Measurements from ENCODE around the gene SLC9A4. TPM values are rescaled to one million over a fixed set of nuclear protein-coding genes. Genes with fewer than 3 reads are reported as not detected.

Gene SLC9A4
- polyA plus RNA-seq, 1 donor from 2014 or later = 0.15 TPM

DNA sequence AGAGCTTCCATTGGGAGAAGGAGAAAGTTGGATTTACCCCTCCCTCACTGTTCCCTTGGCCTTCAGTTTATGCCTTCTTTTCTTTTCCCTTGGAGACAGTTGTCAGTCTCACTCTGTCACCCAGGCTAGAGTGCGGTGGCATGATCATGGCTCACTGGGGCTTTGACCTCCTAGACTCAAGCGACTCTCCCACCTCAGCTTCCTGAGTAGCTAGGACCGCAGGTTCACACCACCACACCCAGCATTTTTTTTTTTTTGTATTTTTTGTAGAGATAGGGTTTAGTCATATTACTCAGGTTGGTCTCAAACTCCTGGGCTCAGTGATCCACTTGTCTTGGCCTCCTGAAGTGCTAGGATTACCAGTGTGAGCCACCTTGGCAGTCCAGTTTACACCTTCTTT, 49.9 kb downstream of the SLC9A4 start:
- H3K36me3 ChIP-seq (ENCODE audit: insufficient read depth, low read length) = no peaks in the 10 kb centered on the region
- no peaks in the 10 kb centered on the region for H3F3A ChIP-seq (ENCODE audit: insufficient read depth, low read length, poor library complexity, severe bottlenecking)
- no peaks in the 10 kb centered on the region for H3K9me2 ChIP-seq (ENCODE audit: insufficient read depth, low read length)
- TF ChIP-seq RAD21 (conservative IDR thresholded peaks at IDR 0.05) (no peak), POLR2AphosphoS5 (IDR thresholded peaks at IDR 0.05) (no peak), MXI1 (conservative IDR thresholded peaks at IDR 0.05; ENCODE audit: poor library complexity, severe bottlenecking) (no peak), SMC3 (conservative IDR thresholded peaks at IDR 0.05; ENCODE audit: poor library complexity) (no peak), TAF1 (IDR thresholded peaks at IDR 0.05; ENCODE audit: low read depth) (no peak), EZH2 (IDR thresholded peaks at IDR 0.05; ENCODE audit: borderline replicate concordance, insufficient read depth, low read length, poor library complexity, severe bottlenecking) (no peak), EP300 (conservative IDR thresholded peaks at IDR 0.05; ENCODE audit: poor library complexity, severe bottlenecking) (no peak)
- TF ChIP-seq, protein P1, sequence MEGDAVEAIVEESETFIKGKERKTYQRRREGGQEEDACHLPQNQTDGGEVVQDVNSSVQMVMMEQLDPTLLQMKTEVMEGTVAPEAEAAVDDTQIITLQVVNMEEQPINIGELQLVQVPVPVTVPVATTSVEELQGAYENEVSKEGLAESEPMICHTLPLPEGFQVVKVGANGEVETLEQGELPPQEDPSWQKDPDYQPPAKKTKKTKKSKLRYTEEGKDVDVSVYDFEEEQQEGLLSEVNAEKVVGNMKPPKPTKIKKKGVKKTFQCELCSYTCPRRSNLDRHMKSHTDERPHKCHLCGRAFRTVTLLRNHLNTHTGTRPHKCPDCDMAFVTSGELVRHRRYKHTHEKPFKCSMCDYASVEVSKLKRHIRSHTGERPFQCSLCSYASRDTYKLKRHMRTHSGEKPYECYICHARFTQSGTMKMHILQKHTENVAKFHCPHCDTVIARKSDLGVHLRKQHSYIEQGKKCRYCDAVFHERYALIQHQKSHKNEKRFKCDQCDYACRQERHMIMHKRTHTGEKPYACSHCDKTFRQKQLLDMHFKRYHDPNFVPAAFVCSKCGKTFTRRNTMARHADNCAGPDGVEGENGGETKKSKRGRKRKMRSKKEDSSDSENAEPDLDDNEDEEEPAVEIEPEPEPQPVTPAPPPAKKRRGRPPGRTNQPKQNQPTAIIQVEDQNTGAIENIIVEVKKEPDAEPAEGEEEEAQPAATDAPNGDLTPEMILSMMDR (IDR thresholded peaks at IDR 0.05; ENCODE audit: poor library complexity, severe bottlenecking) = no peak
- TF ChIP-seq, protein P2, sequence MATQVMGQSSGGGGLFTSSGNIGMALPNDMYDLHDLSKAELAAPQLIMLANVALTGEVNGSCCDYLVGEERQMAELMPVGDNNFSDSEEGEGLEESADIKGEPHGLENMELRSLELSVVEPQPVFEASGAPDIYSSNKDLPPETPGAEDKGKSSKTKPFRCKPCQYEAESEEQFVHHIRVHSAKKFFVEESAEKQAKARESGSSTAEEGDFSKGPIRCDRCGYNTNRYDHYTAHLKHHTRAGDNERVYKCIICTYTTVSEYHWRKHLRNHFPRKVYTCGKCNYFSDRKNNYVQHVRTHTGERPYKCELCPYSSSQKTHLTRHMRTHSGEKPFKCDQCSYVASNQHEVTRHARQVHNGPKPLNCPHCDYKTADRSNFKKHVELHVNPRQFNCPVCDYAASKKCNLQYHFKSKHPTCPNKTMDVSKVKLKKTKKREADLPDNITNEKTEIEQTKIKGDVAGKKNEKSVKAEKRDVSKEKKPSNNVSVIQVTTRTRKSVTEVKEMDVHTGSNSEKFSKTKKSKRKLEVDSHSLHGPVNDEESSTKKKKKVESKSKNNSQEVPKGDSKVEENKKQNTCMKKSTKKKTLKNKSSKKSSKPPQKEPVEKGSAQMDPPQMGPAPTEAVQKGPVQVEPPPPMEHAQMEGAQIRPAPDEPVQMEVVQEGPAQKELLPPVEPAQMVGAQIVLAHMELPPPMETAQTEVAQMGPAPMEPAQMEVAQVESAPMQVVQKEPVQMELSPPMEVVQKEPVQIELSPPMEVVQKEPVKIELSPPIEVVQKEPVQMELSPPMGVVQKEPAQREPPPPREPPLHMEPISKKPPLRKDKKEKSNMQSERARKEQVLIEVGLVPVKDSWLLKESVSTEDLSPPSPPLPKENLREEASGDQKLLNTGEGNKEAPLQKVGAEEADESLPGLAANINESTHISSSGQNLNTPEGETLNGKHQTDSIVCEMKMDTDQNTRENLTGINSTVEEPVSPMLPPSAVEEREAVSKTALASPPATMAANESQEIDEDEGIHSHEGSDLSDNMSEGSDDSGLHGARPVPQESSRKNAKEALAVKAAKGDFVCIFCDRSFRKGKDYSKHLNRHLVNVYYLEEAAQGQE (IDR thresholded peaks at IDR 0.05; ENCODE audit: borderline replicate concordance) = no peak
- H3K79me2 ChIP-seq (replicated peaks; ENCODE audit: insufficient read depth, low read length) = no peaks in the 10 kb centered on the region
- no peak overlapping the region for H2AFZ ChIP-seq (ENCODE audit: low read depth, low read length)
- no peak overlapping the region for H3K4me2 ChIP-seq (ENCODE audit: low read length)
- no peaks in the 10 kb centered on the region for H4K20me1 ChIP-seq (ENCODE audit: insufficient read depth)
- H3K9ac ChIP-seq (ENCODE audit: low read length) = no peak overlapping the region
- no peak overlapping the region for H3K27ac ChIP-seq (ENCODE audit: low read length)
- H3K27me3 ChIP-seq (ENCODE audit: insufficient read depth, low read depth, low read length) = no peaks in the 10 kb centered on the region
- H3K4me3 ChIP-seq (ENCODE audit: low read length) = no peak overlapping the region
- no peaks in the 10 kb centered on the region for H3K9me3 ChIP-seq (ENCODE audit: low read length)

DNA sequence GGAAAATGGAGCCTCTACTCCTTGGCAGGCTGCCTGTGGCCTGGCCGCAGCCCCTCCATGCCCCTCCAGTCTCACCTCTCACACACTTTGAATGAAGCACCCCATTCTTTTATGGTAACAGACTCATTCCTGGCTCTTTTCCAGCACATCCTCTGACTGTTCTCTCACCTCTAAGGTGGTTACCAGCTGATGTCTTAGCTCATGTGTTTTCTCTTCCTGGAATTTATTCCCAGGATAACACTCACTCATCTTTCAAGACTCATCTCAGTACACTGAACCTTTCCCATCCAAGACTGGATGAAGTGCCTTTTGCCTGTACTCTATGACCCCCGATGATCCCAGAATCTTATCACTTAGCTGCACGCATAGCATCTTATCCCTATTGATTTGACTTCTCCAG, 50.6 kb downstream of the SLC9A4 start:
- no peaks in the 10 kb centered on the region for H3K9me3 ChIP-seq (ENCODE audit: low read length)
- TF ChIP-seq RAD21 (conservative IDR thresholded peaks at IDR 0.05) = no peak
- TF ChIP-seq EP300 (conservative IDR thresholded peaks at IDR 0.05; ENCODE audit: poor library complexity, severe bottlenecking) = no peak
- no peaks in the 10 kb centered on the region for H3K79me2 ChIP-seq (replicated peaks; ENCODE audit: insufficient read depth, low read length)
- no peaks in the 10 kb centered on the region for H3K9me2 ChIP-seq (ENCODE audit: insufficient read depth, low read length)
- H3K4me3 ChIP-seq (ENCODE audit: low read length) = no peak overlapping the region
- no peaks in the 10 kb centered on the region for H3F3A ChIP-seq (ENCODE audit: insufficient read depth, low read length, poor library complexity, severe bottlenecking)
- no peak overlapping the region for H3K9ac ChIP-seq (ENCODE audit: low read length)
- no peaks in the 10 kb centered on the region for H4K20me1 ChIP-seq (ENCODE audit: insufficient read depth)
- H3K27me3 ChIP-seq (ENCODE audit: insufficient read depth, low read depth, low read length) = no peaks in the 10 kb centered on the region
- no peak overlapping the region for H3K27ac ChIP-seq (ENCODE audit: low read length)
- no peak overlapping the region for H2AFZ ChIP-seq (ENCODE audit: low read depth, low read length)
- H3K4me2 ChIP-seq (ENCODE audit: low read length) = no peak overlapping the region
- no peaks in the 10 kb centered on the region for H3K36me3 ChIP-seq (ENCODE audit: insufficient read depth, low read length)

DNA sequence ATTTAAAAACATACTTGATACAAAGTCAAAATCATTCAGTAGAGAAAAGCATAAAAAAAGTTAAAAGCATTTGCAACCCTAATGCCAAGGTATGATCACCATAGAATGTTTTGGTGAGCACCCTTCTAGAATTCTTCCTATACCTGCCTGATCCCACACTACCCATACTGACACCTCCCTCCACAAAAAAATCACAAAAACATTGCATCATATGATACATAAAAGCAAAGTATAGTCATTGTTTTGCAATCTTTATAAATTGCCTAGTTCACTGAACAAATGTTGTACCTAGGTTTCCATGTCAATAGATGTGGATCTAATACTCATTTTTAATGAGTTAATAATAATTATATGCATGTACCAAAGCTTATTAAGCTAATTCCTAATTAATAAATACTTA, 54.1 kb downstream of the SLC9A4 start:
- no peaks in the 10 kb centered on the region for H3K9me3 ChIP-seq (ENCODE audit: low read length)
- H3K9me2 ChIP-seq (ENCODE audit: insufficient read depth, low read length) = no peaks in the 10 kb centered on the region
- TF ChIP-seq SMC3 (conservative IDR thresholded peaks at IDR 0.05; ENCODE audit: poor library complexity) = no peak
- TF ChIP-seq EP300 (conservative IDR thresholded peaks at IDR 0.05; ENCODE audit: poor library complexity, severe bottlenecking) = no peak
- TF ChIP-seq EZH2 (IDR thresholded peaks at IDR 0.05; ENCODE audit: borderline replicate concordance, insufficient read depth, low read length, poor library complexity, severe bottlenecking) = no peak
- TF ChIP-seq, protein P1 (IDR thresholded peaks at IDR 0.05; ENCODE audit: poor library complexity, severe bottlenecking) = no peak
- H4K20me1 ChIP-seq (ENCODE audit: insufficient read depth) = no peaks in the 10 kb centered on the region
- H3K27ac ChIP-seq (ENCODE audit: low read length) = no peak overlapping the region
- H3K4me2 ChIP-seq (ENCODE audit: low read length) = no peak overlapping the region
- H3F3A ChIP-seq (ENCODE audit: insufficient read depth, low read length, poor library complexity, severe bottlenecking) = no peaks in the 10 kb centered on the region
- no peaks in the 10 kb centered on the region for H3K79me2 ChIP-seq (replicated peaks; ENCODE audit: insufficient read depth, low read length)
- no peak overlapping the region for H2AFZ ChIP-seq (ENCODE audit: low read depth, low read length)
- no peaks in the 10 kb centered on the region for H3K27me3 ChIP-seq (ENCODE audit: insufficient read depth, low read depth, low read length)
- no peak overlapping the region for H3K9ac ChIP-seq (ENCODE audit: low read length)
- H3K36me3 ChIP-seq (ENCODE audit: insufficient read depth, low read length) = no peaks in the 10 kb centered on the region
- H3K4me3 ChIP-seq (ENCODE audit: low read length) = no peak overlapping the region
